Fibroblast of the aortic adventitia (primary cell): ENCODE data around the gene CYP4A22. TPM values are rescaled to one million over a fixed set of nuclear protein-coding genes. Genes with fewer than 3 reads are reported as not detected.
A peak's percentile ranks its signal among the peaks of the same experiment; 100 is the strongest.

Experiments used
- DNase-seq: peaks from one replicate; pipeline ENCODE4 v3.0.0-alpha.2; 2010; ENCODE audit warnings: low read depth
- H3K4me3 ChIP-seq: 2 replicates; pipeline ENCODE4 v1.5.1; 2011; ENCODE audit warnings: low read depth, mild to moderate bottlenecking, control low read depth, low read length, moderate library complexity
- CTCF ChIP-seq: IDR thresholded peaks from 2 replicates; pipeline ENCODE4 v1.5.1; 2011; ENCODE audit warnings: mild to moderate bottlenecking, low read length, control low read depth, inconsistent platforms; ENCODE audit not compliant: insufficient read depth
- total RNA-seq: library from RNA; depleted of rRNA; stranded (reverse); fragments of >200 nt; gene quantifications from 2 replicates; pipeline ENCODE4 v1.2.3, GENCODE V29; 2012; ENCODE audit warnings: low replicate concordance

Gene CYP4A22
- total RNA-seq, 1 donor, result not detected

- DNase-seq, result no peak
- TF ChIP-seq CTCF, result no peak
- no peak overlapping the region for H3K4me3 ChIP-seq
Observed at GRCh38 chr1:47160716-47161115, 23.5 kb downstream of the CYP4A22 start.

- no peak for DNase-seq
- no peak overlapping the region for H3K4me3 ChIP-seq
- no peak for TF ChIP-seq CTCF
Observed at GRCh38 chr1:47161298-47162040, 24.2 kb downstream of the CYP4A22 start.

GRCh38 chr1:47164552-47164951 is 27.3 kb downstream of the CYP4A22 start:
- DNase-seq, result no peak
- no peak for TF ChIP-seq CTCF
- H3K4me3 ChIP-seq, result no peak overlapping the region

GRCh38 chr1:47172782-47173181 is 35.5 kb downstream of the CYP4A22 start:
- DNase-seq, result no peak
- no peak for TF ChIP-seq CTCF
- no peak overlapping the region for H3K4me3 ChIP-seq

GRCh38 chr1:47174656-47175020 is 37.4 kb downstream of the CYP4A22 start:
- TF ChIP-seq CTCF, result no peak
- DNase-seq, result no peak
- no peak overlapping the region for H3K4me3 ChIP-seq

- TF ChIP-seq CTCF, result peak; percentile 100
- peak; percentile 63 for DNase-seq
- H3K4me3 ChIP-seq, result no peak overlapping the region
Observed at GRCh38 chr1:47175227-47175934, 38.1 kb downstream of the CYP4A22 start.
